Gastrocnemius medialis (tissue), 4 donors: ENCODE results near the gene TPSAB1. TPM values are rescaled to one million over a fixed set of nuclear protein-coding genes. Genes with fewer than 3 reads are reported as not detected.

ENCODE experiments used
- ATAC-seq, 2 donors: fragments of 150-250 bp; one replicate each; pipeline ENCODE4 v1.9.1; 2016
- DNase-seq, 2 donors: peaks; one replicate each; pipeline ENCODE4 v3.0.0-alpha.2; 2019
- H3K27ac ChIP-seq, 4 donors: fragments of 200-600 bp; sonication (generic); 1 replicate in 1 of 4; 2 replicates in 3 of 4; pipeline ENCODE4 v1.5.1; 2016 to 2018; ENCODE audit warnings: mild to moderate bottlenecking in 2 of 4, moderate library complexity in 1 of 4
- H3K27me3 ChIP-seq, 3 donors: fragments of 200-600 bp; sonication (generic) in 2 of 3; 1 replicate in 1 of 3; 2 replicates in 2 of 3; pipeline versions ENCODE4 v1.5.1 to v1.6.0; 2016 to 2019; ENCODE audit warnings: mild to moderate bottlenecking in 1 of 3, moderate library complexity in 1 of 3
- H3K36me3 ChIP-seq, 2 donors: fragments of 200-600 bp; sonication (generic) in 1 of 2; one replicate each; pipeline ENCODE4 v1.5.1; 2017 to 2018
- H3K4me1 ChIP-seq, 2 donors: fragments of 200-600 bp; sonication (generic) in 1 of 2; one replicate each; pipeline ENCODE4 v1.5.1; 2016 to 2017; ENCODE audit warnings: mild to moderate bottlenecking in 2 of 2
- H3K4me3 ChIP-seq, 4 donors: fragments of 200-600 bp; sonication (generic) in 3 of 4; 1 replicate in 1 of 4; 2 replicates in 3 of 4; pipeline ENCODE4 v1.5.1; 2016 to 2019; ENCODE audit warnings: mild to moderate bottlenecking in 2 of 4
- H3K9me3 ChIP-seq, 3 donors: fragments of 200-600 bp; sonication (generic) in 2 of 3; 1 replicate in 1 of 3; 2 replicates in 2 of 3; pipeline ENCODE4 v1.5.1; 2016 to 2019
- POLR2A ChIP-seq, 2 donors: fragments of 450-650 bp; IDR thresholded peaks; one replicate each; pipeline ENCODE4 v1.6.1; 2017; ENCODE audit warnings: antibody characterized with exemption in 2 of 2, mild to moderate bottlenecking in 2 of 2, moderate library complexity in 2 of 2
- in situ Hi-C, 4 donors: fragments of 200-750 bp; cut with MboI; loops; one replicate each; pipeline versions ENCODE4 v1.15.0 to v1.8.0; 2017; ENCODE audit warnings: low sequenced_read_pairs in 4 of 4
- intact Hi-C: fragments of 100-400 bp; cut with DNase I; formaldehyde crosslinking; loops from one replicate; pipeline ENCODE4 v1.15.1; 2023; ENCODE audit warnings: low total_unique reads
- total RNA-seq, 4 donors: library from RNA; depleted of rRNA; stranded (reverse); fragments of >200 nt; gene quantifications; one replicate each; pipeline versions ENCODE4 v1.1.0 to v1.2.3, GENCODE V29; 2016
- TF ChIP-seq, protein P1 (sequence below), 5 experiments: fragments of 450-650 bp in 3 of 5; fragments of 200-600 bp in 2 of 5; sonication (generic) in 2 of 5; IDR thresholded peaks in 4 of 5; conservative IDR thresholded peaks in 1 of 5; 1 replicate in 4 of 5; 2 replicates in 1 of 5; pipeline ENCODE4 v1.5.1; 2016 to 2019; ENCODE audit warnings: antibody characterized with exemption in 5 of 5, mild to moderate bottlenecking in 3 of 5, moderate library complexity in 3 of 5

TPSAB1 gene
- total RNA-seq, 4 donors from 2014 or later: 3.3 to 14.9 (median 7.8) TPM

DNA sequence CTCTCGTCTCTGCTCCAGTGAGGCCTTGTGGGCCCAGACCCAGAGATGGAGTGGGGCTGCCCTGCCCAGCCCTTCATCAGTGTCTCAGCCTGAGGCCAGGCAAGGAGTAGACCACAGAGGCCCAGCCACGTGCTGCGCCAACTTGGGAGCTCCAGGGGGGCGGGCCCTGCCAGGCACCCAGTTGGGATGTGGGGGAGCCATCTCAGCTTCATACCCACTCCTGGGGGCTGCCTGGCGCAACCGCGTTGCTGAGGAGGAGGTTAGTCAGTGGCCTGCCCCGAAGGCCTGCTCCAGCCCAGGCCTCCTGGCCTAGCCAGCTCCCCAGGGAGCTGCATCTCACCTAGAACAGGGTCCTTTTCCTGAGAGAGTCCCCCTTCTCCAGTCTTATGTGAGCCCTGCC is 27.3 kb upstream of the TPSAB1 start:
- DNase-seq: no peak
- intact Hi-C loops: no loop called here
- TF ChIP-seq, protein P1, sequence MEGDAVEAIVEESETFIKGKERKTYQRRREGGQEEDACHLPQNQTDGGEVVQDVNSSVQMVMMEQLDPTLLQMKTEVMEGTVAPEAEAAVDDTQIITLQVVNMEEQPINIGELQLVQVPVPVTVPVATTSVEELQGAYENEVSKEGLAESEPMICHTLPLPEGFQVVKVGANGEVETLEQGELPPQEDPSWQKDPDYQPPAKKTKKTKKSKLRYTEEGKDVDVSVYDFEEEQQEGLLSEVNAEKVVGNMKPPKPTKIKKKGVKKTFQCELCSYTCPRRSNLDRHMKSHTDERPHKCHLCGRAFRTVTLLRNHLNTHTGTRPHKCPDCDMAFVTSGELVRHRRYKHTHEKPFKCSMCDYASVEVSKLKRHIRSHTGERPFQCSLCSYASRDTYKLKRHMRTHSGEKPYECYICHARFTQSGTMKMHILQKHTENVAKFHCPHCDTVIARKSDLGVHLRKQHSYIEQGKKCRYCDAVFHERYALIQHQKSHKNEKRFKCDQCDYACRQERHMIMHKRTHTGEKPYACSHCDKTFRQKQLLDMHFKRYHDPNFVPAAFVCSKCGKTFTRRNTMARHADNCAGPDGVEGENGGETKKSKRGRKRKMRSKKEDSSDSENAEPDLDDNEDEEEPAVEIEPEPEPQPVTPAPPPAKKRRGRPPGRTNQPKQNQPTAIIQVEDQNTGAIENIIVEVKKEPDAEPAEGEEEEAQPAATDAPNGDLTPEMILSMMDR (IDR thresholded peaks at IDR 0.05 in 4 of 5, conservative IDR thresholded peaks at IDR 0.05 in 1 of 5): no peak
- TF ChIP-seq POLR2A (IDR thresholded peaks at IDR 0.05): no peak
- no peaks in the 10 kb centered on the region for H3K4me1 ChIP-seq
- no peak for ATAC-seq
- H3K27me3 ChIP-seq: no peaks in the 10 kb centered on the region
- H3K36me3 ChIP-seq: no peaks in the 10 kb centered on the region
- H3K4me3 ChIP-seq: no peak overlapping the region
- no peaks in the 10 kb centered on the region for H3K9me3 ChIP-seq
- in situ Hi-C loops: no loop called here
- H3K27ac ChIP-seq: no peak overlapping the region

DNA sequence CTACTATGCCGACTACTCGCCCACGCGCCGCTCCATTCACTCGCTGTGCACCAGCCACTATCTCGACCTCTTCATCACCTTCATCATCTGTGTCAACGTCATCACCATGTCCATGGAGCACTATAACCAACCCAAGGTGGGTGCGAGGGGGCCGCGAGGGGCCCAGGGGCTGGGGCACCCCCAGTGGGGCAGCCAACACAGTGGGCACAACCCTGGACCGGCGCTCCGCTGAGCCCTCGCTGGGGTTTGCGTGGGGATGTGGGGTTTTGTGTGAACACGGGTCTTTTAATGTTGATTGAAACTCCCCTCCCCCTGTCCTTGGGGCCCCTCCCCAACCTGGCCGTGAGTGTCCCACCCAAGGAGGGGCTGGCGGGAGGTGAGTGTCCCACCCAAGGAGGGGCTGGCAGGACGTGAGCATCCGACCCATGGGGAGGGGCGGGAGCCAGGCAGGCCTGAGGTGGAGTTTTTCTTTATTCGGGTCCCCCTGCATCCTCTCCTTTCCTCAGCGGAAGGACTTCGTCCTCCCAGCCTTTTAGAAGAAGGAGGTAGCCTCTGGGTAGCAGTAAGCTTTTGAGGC is 26.6 kb upstream of the TPSAB1 start:
- in situ Hi-C loops: no loop called here
- ATAC-seq (no peak), DNase-seq (no peak)
- Histone ChIP-seq H3K4me1 (no peaks in the 10 kb centered on the region), H3K4me3 (no peak overlapping the region), H3K27me3 (no peaks in the 10 kb centered on the region), H3K9me3 (no peaks in the 10 kb centered on the region), H3K36me3 (no peaks in the 10 kb centered on the region), H3K27ac (no peak overlapping the region)
- intact Hi-C loops: no loop called here
- TF ChIP-seq POLR2A (IDR thresholded peaks at IDR 0.05): no peak
- TF ChIP-seq, protein P1 (IDR thresholded peaks at IDR 0.05 in 4 of 5, conservative IDR thresholded peaks at IDR 0.05 in 1 of 5): no peak

DNA sequence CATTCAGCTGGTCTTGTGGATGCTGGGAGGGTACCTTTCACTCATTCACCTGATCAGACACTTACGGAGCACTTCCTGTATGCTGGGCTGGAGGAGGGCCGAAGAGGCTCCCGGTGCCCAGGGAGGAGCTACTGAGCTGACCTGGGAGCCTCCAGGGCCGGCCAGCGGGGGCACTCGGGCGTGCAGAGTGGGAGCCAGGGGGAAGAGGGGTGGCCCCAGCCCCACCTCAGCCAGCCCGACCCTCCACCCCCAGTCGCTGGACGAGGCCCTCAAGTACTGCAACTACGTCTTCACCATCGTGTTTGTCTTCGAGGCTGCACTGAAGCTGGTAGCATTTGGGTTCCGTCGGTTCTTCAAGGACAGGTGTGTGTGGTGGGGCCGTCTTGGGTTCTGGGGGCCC is 25.8 kb upstream of the TPSAB1 start:
- H3K27me3 ChIP-seq: no peaks in the 10 kb centered on the region
- H3K9me3 ChIP-seq: no peaks in the 10 kb centered on the region

DNA sequence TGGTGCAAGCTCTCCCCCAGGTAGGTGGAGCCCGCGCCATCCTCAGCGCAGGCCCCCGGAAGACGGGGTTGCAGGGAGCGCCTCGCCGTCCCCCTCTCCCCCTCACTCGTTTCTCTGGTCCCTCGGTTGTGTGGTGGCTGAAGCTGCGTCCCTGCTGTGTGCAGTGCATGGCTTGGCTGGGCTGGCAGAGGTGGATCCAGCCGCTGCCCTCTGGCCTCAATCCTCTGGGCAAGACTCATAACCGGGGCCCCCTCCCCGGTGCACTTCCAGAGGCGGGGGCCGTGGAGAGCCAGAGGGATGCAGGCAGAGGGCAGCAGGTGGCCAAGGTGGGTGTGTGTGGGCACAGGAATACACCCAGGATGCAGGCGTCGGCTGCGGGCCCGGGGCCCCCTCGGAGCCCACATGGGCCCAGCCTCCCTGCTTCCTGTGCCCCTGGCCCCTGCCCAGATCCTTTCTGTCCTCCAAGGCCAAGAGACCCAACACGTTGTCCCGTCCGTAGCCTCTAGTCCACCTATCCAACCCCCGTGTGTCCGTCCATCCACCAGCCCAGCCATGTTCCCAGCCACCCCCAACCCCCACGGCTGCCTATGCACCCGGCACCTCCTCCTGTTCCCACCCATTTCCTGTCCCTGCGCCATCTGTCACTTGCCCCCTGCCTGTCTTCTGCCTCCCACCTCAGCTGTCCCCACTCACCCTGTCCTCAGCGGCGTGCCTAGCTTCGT is 24.8 kb upstream of the TPSAB1 start:
- Histone ChIP-seq H3K4me3 (no peak overlapping the region), H3K27me3 (peaks cover 0 to 2% (median 0%) of the 10 kb centered on the region in 3 donors), H3K36me3 (no peaks in the 10 kb centered on the region), H3K27ac (no peak overlapping the region), H3K4me1 (no peaks in the 10 kb centered on the region), H3K9me3 (no peaks in the 10 kb centered on the region)
- in situ Hi-C loops: no loop called here
- TF ChIP-seq POLR2A (IDR thresholded peaks at IDR 0.05): no peak
- TF ChIP-seq, protein P1 (IDR thresholded peaks at IDR 0.05 in 4 of 5, conservative IDR thresholded peaks at IDR 0.05 in 1 of 5): no peak
- DNase-seq (no peak), ATAC-seq (no peak)
- intact Hi-C loops: no loop called here

More for the DNA sequence above, 25.8 kb upstream of the TPSAB1 start:
- ATAC-seq: no peak
- no peak for TF ChIP-seq POLR2A (IDR thresholded peaks at IDR 0.05)
- TF ChIP-seq, protein P1 (IDR thresholded peaks at IDR 0.05 in 4 of 5, conservative IDR thresholded peaks at IDR 0.05 in 1 of 5): no peak
- Histone ChIP-seq H3K4me3 (no peak overlapping the region), H3K4me1 (no peaks in the 10 kb centered on the region), H3K27ac (no peak overlapping the region), H3K36me3 (no peaks in the 10 kb centered on the region)
- DNase-seq: no peak
- in situ Hi-C loops (no loop called here), intact Hi-C loops (no loop called here)
